ENCODE data around the gene VPS72. TPM values are rescaled to one million over a fixed set of nuclear protein-coding genes. Genes with fewer than 3 reads are reported as not detected.

The VPS72 gene
- total RNA-seq, 1 experiment from 2014 or later, result 71.5 TPM

GRCh38 chr1:151147132-151147503 is 42.9 kb downstream of the VPS72 start:
- Histone ChIP-seq H3K27ac (ENCODE audit: low read length) (peak overlapping the region; percentile 71), H3K4me1 (ENCODE audit: control insufficient read depth, insufficient read depth, low read length) (peaks cover 7% of the 10 kb centered on the region; the same call in 1 of the 2 replicates), H3K9me3 (ENCODE audit: control insufficient read depth, insufficient read depth, low read depth, low read length) (no peaks in the 10 kb centered on the region), H3K4me3 (ENCODE audit: low read depth in 2 of 2, low read length in 2 of 2) (peak overlapping the region; percentile 69 to 82), H3K27me3 (ENCODE audit: control insufficient read depth, insufficient read depth, low read length) (no peaks in the 10 kb centered on the region), H3K36me3 (ENCODE audit: control insufficient read depth, insufficient read depth, low read length) (no peaks in the 10 kb centered on the region)
- in situ Hi-C loops (cut with HindIII; ENCODE audit: low pct_unique_long_range_greater_than_20kb, low sequenced_read_pairs) (no loop called here), intact Hi-C loops (cut with micrococcal nuclease; ENCODE audit: unreplicated experiment) (no loop called here)
- ChIA-PET CTCF (no interaction called here), POLR2A (interaction anchor here (0.8 kb wide), 1 partner anchor 289 kb away, joined by 3 read pairs; no protein-coding TSS in a partner anchor)
- DNase-seq (ENCODE audit: low read depth, low spot score), result no peak
- TF ChIP-seq POLR2AphosphoS5 (IDR thresholded peaks at IDR 0.05; ENCODE audit: low read depth, low read length) (no peak), TCF7L2 (IDR thresholded peaks at IDR 0.05; ENCODE audit: low read depth, low read length) (no peak), SIN3A (IDR thresholded peaks at IDR 0.05; ENCODE audit: borderline replicate concordance, insufficient read depth, low read depth, low read length) (no peak), REST (IDR thresholded peaks at IDR 0.05; ENCODE audit: insufficient read depth in 1 of 2, low read depth in 2 of 2, low read length in 1 of 2) (no peak), CTCF (IDR thresholded peaks at IDR 0.05) (no peak)
- peak; percentile 4 for ATAC-seq
- BruUV-seq (replicated peaks), result no TSS peak

- no peaks in the 10 kb centered on the region for H3K27me3 ChIP-seq (ENCODE audit: control insufficient read depth, insufficient read depth, low read length)
- CTCF ChIA-PET, result no interaction called here
- no peak for DNase-seq (ENCODE audit: low read depth, low spot score)
- intact Hi-C loops (cut with micrococcal nuclease; ENCODE audit: unreplicated experiment) (no loop called here), in situ Hi-C loops (cut with HindIII; ENCODE audit: low pct_unique_long_range_greater_than_20kb, low sequenced_read_pairs) (no loop called here)
- H3K27ac ChIP-seq (ENCODE audit: low read length), result peak within 1 kb of the TSS; percentile 71
- H3K36me3 ChIP-seq (ENCODE audit: control insufficient read depth, insufficient read depth, low read length), result no peaks in the 10 kb centered on the region
- no peak for TF ChIP-seq SIN3A (IDR thresholded peaks at IDR 0.05; ENCODE audit: borderline replicate concordance, insufficient read depth, low read depth, low read length)
- peak; percentile 44; the same call in 1 of the 2 replicates for TF ChIP-seq POLR2AphosphoS5 (IDR thresholded peaks at IDR 0.05; ENCODE audit: low read depth, low read length)
- no peak for TF ChIP-seq TCF7L2 (IDR thresholded peaks at IDR 0.05; ENCODE audit: low read depth, low read length)
- TF ChIP-seq REST (IDR thresholded peaks at IDR 0.05; ENCODE audit: insufficient read depth in 1 of 2, low read depth in 2 of 2, low read length in 1 of 2), result no peak
- peak within 1 kb of the TSS; percentile 69 to 82 for H3K4me3 ChIP-seq (ENCODE audit: low read depth in 2 of 2, low read length in 2 of 2)
- no TSS peak for BruUV-seq (replicated peaks)
- peaks cover 7% of the 10 kb centered on the region; the same call in 1 of the 2 replicates for H3K4me1 ChIP-seq (ENCODE audit: control insufficient read depth, insufficient read depth, low read length)
- POLR2A ChIA-PET, result interaction anchor here (0.8 kb wide), 1 partner anchor 288 kb away, joined by 3 read pairs; no protein-coding TSS in a partner anchor
- ATAC-seq, result peak; percentile 99
- no peaks in the 10 kb centered on the region for H3K9me3 ChIP-seq (ENCODE audit: control insufficient read depth, insufficient read depth, low read depth, low read length)
Observed at GRCh38 chr1:151146412-151147131, 43.4 kb downstream of the VPS72 start, which contains the start of gene SEMA6C. Gene SEMA6C (minus strand): TSS chr1:151146631. CDS start chr1:151142621, 4,010 bp downstream.

Measured in Panc1 (cell line).